HEK293T (cell line): ENCODE data around the gene YPEL2.

Experiments
- ARNT ChIP-seq: fragments of 450-650 bp; IDR thresholded peaks from 2 replicates; pipeline ENCODE4 v1.6.1; 2017; ENCODE audit warnings: mild to moderate bottlenecking
- CTBP1 ChIP-seq: fragments of 450-650 bp; IDR thresholded peaks from 2 replicates; pipeline ENCODE4 v1.6.1; 2016; ENCODE audit warnings: borderline replicate concordance
- FOXK2 ChIP-seq: fragments of 450-650 bp; IDR thresholded peaks from 2 replicates; pipeline ENCODE4 v1.6.1; 2016; ENCODE audit warnings: mild to moderate bottlenecking
- FOXM1 ChIP-seq: fragments of 450-650 bp; IDR thresholded peaks from 2 replicates; pipeline ENCODE4 v1.6.1; 2017; ENCODE audit warnings: mild to moderate bottlenecking, borderline replicate concordance
- HDGF ChIP-seq: fragments of 450-650 bp; IDR thresholded peaks from 2 replicates; pipeline ENCODE4 v1.6.1; 2017; ENCODE audit warnings: antibody characterized with exemption, borderline replicate concordance
- L3MBTL2 ChIP-seq: fragments of 450-650 bp; conservative IDR thresholded peaks from 2 replicates; pipeline ENCODE4 v1.6.1; 2016; ENCODE audit warnings: mild to moderate bottlenecking
- NFRKB ChIP-seq: fragments of 450-650 bp; IDR thresholded peaks from 2 replicates; pipeline ENCODE4 v1.6.1; 2016; ENCODE audit warnings: mild to moderate bottlenecking, moderate library complexity
- SP1 ChIP-seq: fragments of 450-650 bp; IDR thresholded peaks from 2 replicates; pipeline ENCODE4 v1.6.1; 2017
- SUZ12 ChIP-seq: fragments of 450-650 bp; IDR thresholded peaks from 2 replicates; pipeline ENCODE4 v1.6.1; 2016; ENCODE audit warnings: mild to moderate bottlenecking
- ZNF384 ChIP-seq: fragments of 450-650 bp; IDR thresholded peaks from 2 replicates; pipeline ENCODE4 v1.6.1; 2016

GRCh38 chr17:59432657-59433056 is 101.2 kb downstream of the YPEL2 start:
- TF ChIP-seq L3MBTL2, result no peak
- TF ChIP-seq FOXM1, result no peak
- no peak for TF ChIP-seq HDGF
- no peak for TF ChIP-seq ZNF384
- no peak for TF ChIP-seq SUZ12
- no peak for TF ChIP-seq ARNT
- no peak for TF ChIP-seq NFRKB
- no peak for TF ChIP-seq SP1
- TF ChIP-seq FOXK2, result no peak
- TF ChIP-seq CTBP1, result no peak
